Stomach smooth muscle (tissue), 2 donors: ENCODE data around the gene TEX30.

Source experiments
- H3K27ac ChIP-seq: one replicate; pipeline ENCODE4 v1.7.0; 2013; ENCODE audit warnings: mild to moderate bottlenecking, low read length, inconsistent platforms
- H3K27me3 ChIP-seq, 2 donors: one replicate each; pipeline ENCODE4 v1.7.0; 2013; ENCODE audit warnings: low read length in 2 of 2; ENCODE audit not compliant: insufficient read depth in 2 of 2, control insufficient read depth in 1 of 2
- H3K36me3 ChIP-seq, 2 donors: one replicate each; pipeline ENCODE4 v1.7.0; 2013; ENCODE audit warnings: low read length in 2 of 2; ENCODE audit not compliant: control insufficient read depth in 2 of 2, insufficient read depth in 2 of 2
- H3K4me1 ChIP-seq: one replicate; pipeline ENCODE4 v1.7.0; 2013; ENCODE audit warnings: low read length; ENCODE audit not compliant: control insufficient read depth, insufficient read depth
- H3K4me3 ChIP-seq, 2 donors: one replicate each; pipeline ENCODE4 v1.7.0; 2013; ENCODE audit warnings: low read length in 2 of 2
- H3K9ac ChIP-seq, 2 donors: one replicate each; pipeline ENCODE4 v1.7.0; 2013; ENCODE audit warnings: low read length in 2 of 2, mild to moderate bottlenecking in 1 of 2
- H3K9me3 ChIP-seq, 2 donors: one replicate each; pipeline ENCODE4 v1.7.0; 2013; ENCODE audit warnings: low read length in 2 of 2; ENCODE audit not compliant: control insufficient read depth in 2 of 2
- donor health status: healthy.
- donor health status: Pancreatic carcinoma.

The TEX30 gene

GRCh38 chr13:102779436-102780159 is 6.0 kb upstream of the TEX30 start:
- Histone ChIP-seq H3K27me3 (no peaks in the 10 kb centered on the region), H3K27ac (no peak overlapping the region), H3K4me3 (no peak overlapping the region), H3K36me3 (peaks cover 0 to 4% of the 10 kb centered on the region in 2 donors), H3K9me3 (no peaks in the 10 kb centered on the region), H3K9ac (no peak overlapping the region), H3K4me1 (no peaks in the 10 kb centered on the region)

DNA sequence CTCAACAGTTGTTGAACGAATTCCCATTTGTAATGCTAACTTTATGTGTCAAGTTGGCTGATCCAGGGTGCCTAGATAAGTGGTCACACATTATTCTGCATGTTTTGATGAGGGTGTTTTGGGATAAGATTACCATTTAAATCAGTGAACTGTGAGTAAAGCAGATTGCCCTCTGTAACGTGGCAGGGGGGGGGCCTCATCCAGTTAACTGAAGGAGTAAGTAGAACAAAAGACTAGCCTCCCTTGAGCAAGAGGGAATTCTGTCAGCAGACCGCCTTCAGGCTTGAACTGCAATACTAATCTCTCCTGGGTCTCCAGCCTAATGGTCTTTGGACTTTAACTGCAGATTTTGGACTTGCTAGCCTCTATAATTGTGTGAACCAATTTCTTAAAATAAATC is 4.2 kb upstream of the TEX30 start:
- Histone ChIP-seq H3K27ac (no peak overlapping the region), H3K9ac (no peak overlapping the region), H3K36me3 (peaks cover 0 to 2% of the 10 kb centered on the region in 2 donors), H3K4me3 (no peak overlapping the region), H3K9me3 (no peaks in the 10 kb centered on the region), H3K4me1 (peaks cover 7% of the 10 kb centered on the region), H3K27me3 (no peaks in the 10 kb centered on the region)

GRCh38 chr13:102776271-102776670 is 2.7 kb upstream of the TEX30 start:
- H3K4me1 ChIP-seq, result peaks cover 10% of the 10 kb centered on the region
- no peaks in the 10 kb centered on the region for H3K36me3 ChIP-seq
- H3K27ac ChIP-seq, result no peak overlapping the region
- H3K9me3 ChIP-seq, result no peaks in the 10 kb centered on the region
- H3K27me3 ChIP-seq, result no peaks in the 10 kb centered on the region
- H3K9ac ChIP-seq, result no peak overlapping the region
- H3K4me3 ChIP-seq, result no peak overlapping the region

GRCh38 chr13:102774591-102775520 is 1.3 kb upstream of the TEX30 start:
- peak overlapping the region in 1 of 2 donors; percentile 64 for H3K4me3 ChIP-seq

GRCh38 chr13:102774214-102774568 is 605 bp upstream of the TEX30 start:
- peak overlapping the region; percentile 75 for H3K27ac ChIP-seq
- peaks cover 10% of the 10 kb centered on the region for H3K4me1 ChIP-seq
- H3K27me3 ChIP-seq, result no peaks in the 10 kb centered on the region

More at GRCh38 chr13:102774591-102775520, 1.3 kb upstream of the TEX30 start:
- peaks cover 10% of the 10 kb centered on the region for H3K4me1 ChIP-seq
- H3K9ac ChIP-seq, result no peak overlapping the region
- no peak overlapping the region for H3K27ac ChIP-seq
- no peaks in the 10 kb centered on the region for H3K36me3 ChIP-seq
- no peaks in the 10 kb centered on the region for H3K27me3 ChIP-seq
- H3K9me3 ChIP-seq, result no peaks in the 10 kb centered on the region

DNA sequence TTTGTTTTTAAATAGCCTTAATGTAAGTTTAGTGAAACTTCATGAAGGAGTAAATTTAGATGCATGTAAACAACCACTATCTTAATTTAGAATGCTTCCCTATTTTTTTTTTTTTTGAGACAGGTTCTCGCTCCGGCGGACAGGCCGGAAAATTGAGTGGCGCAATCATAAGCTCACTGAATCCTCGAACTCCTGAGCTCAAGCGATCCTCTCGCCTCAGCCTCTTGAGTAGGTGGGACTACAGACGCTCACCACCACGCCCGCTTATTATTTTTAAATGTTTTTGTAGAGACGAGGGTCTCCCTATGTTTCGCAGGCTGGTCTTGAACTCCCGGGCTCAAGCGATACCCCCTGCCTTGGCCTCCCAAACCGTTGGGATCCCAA is 1.6 kb downstream of the TEX30 start:
- H3K9ac ChIP-seq, result no peak overlapping the region
- no peak overlapping the region for H3K4me3 ChIP-seq
- H3K9me3 ChIP-seq, result no peaks in the 10 kb centered on the region
- H3K4me1 ChIP-seq, result peaks cover 10% of the 10 kb centered on the region
- no peak overlapping the region for H3K27ac ChIP-seq
- H3K27me3 ChIP-seq, result no peaks in the 10 kb centered on the region
- no peaks in the 10 kb centered on the region for H3K36me3 ChIP-seq

More at GRCh38 chr13:102774214-102774568, 605 bp upstream of the TEX30 start:
- Histone ChIP-seq H3K36me3 (no peaks in the 10 kb centered on the region), H3K4me3 (peak overlapping the region; percentile 64 to 90), H3K9me3 (no peaks in the 10 kb centered on the region), H3K9ac (peak overlapping the region; percentile 69 to 91)

- Histone ChIP-seq H3K27me3 (no peaks in the 10 kb centered on the region), H3K27ac (no peak overlapping the region), H3K4me3 (no peak overlapping the region), H3K9me3 (no peaks in the 10 kb centered on the region), H3K9ac (no peak overlapping the region), H3K4me1 (peaks cover 10% of the 10 kb centered on the region), H3K36me3 (no peaks in the 10 kb centered on the region)
Measured at GRCh38 chr13:102771298-102772041, 2.1 kb downstream of the TEX30 start.

DNA sequence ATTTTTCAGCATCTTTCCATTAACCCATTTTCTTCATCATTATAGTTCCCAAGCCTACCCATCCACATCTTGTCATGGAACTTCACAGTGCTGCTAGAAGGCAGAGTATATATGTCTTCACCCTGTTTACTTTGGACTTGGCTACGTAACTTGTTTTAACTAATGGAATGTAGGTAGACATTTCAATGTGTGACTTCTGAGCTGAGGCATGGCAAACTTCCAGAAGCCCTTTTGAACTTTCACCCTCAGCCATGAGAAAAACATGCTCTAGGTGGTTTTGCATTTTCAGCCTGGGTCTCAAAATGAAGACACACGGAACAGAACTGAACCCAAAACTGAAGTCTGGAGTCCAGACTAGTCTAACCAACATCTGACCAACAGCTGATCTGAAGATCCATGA is 3.2 kb downstream of the TEX30 start:
- Histone ChIP-seq H3K36me3 (no peaks in the 10 kb centered on the region), H3K4me1 (peaks cover 10% of the 10 kb centered on the region), H3K9me3 (no peaks in the 10 kb centered on the region), H3K4me3 (no peak overlapping the region), H3K27ac (no peak overlapping the region), H3K27me3 (no peaks in the 10 kb centered on the region), H3K9ac (no peak overlapping the region)

DNA sequence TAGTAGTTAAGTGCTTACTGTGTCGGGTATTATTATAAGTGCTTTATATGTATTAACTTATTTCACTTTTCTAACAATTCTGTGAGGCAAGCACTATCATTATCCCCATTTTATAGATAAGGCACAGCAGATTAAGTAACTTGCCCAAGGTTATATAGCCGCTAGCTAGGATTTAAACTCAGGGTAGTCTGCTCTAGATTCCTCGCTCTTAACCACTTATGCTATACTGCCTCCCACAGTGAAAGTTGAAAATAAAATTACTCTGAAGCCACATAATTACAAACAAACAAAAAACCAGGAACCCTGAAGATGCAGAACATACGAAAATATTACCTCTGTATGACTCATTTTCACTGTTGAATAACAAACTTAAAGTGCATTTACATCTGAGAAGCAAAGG is 3.9 kb downstream of the TEX30 start:
- H3K9ac ChIP-seq, result no peak overlapping the region

GRCh38 chr13:102768909-102769308 is 4.7 kb downstream of the TEX30 start:
- no peak overlapping the region for H3K4me3 ChIP-seq
- H3K9me3 ChIP-seq, result no peaks in the 10 kb centered on the region
- peaks cover 5% of the 10 kb centered on the region for H3K4me1 ChIP-seq

More for the DNA sequence above, 3.9 kb downstream of the TEX30 start:
- Histone ChIP-seq H3K27ac (no peak overlapping the region), H3K27me3 (no peaks in the 10 kb centered on the region), H3K36me3 (no peaks in the 10 kb centered on the region), H3K4me3 (no peak overlapping the region), H3K9me3 (no peaks in the 10 kb centered on the region), H3K4me1 (peaks cover 10% of the 10 kb centered on the region)

More at GRCh38 chr13:102768909-102769308, 4.7 kb downstream of the TEX30 start:
- Histone ChIP-seq H3K36me3 (no peaks in the 10 kb centered on the region), H3K27me3 (no peaks in the 10 kb centered on the region), H3K27ac (no peak overlapping the region), H3K9ac (no peak overlapping the region)
